Measurements from ENCODE around the gene EDDM3A. TPM values are rescaled to one million over a fixed set of nuclear protein-coding genes. Genes with fewer than 3 reads are reported as not detected.

The EDDM3A gene
- total RNA-seq, 4 donors from 2014 or later: not detected

DNA sequence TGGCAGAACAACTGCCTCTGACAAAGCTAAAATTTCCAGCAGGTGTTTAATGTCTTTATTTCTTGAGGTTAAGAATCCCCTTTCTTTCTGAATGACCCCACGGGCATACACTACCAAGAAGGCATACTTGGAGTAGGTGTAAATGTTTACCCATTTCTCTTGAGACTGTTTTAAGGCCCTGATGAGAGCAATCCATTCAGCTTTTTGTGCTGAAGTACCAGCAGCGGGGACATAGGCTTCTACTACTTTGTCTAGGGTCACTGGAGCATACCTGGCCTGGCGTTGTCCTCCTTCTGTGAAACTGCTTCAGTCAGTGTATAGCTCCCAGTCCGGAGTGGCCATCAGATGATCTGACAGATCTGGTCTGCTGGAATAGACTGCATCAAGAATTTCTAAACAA lies 34.4 kb upstream of the EDDM3A start:
- no peak for DNase-seq
- no peaks in the 10 kb centered on the region for H3K36me3 ChIP-seq
- 84% methylated on average over 4 of the region's 4 CpGs; no CpG with 5 or more reads in 1 of the 2 donors for WGBS, 2 donors (ENCODE audit: low coverage in 1 of 2)
- peaks cover 0 to 9% (median 0%) of the 10 kb centered on the region in 4 donors for H3K4me1 ChIP-seq
- H3K27ac ChIP-seq: no peak overlapping the region
- TF ChIP-seq POLR2AphosphoS5 (IDR thresholded peaks at IDR 0.05) (no peak), EP300 (IDR thresholded peaks at IDR 0.05; ENCODE audit: low read depth) (no peak), POLR2A (IDR thresholded peaks at IDR 0.05) (no peak)
- TF ChIP-seq, protein P1, sequence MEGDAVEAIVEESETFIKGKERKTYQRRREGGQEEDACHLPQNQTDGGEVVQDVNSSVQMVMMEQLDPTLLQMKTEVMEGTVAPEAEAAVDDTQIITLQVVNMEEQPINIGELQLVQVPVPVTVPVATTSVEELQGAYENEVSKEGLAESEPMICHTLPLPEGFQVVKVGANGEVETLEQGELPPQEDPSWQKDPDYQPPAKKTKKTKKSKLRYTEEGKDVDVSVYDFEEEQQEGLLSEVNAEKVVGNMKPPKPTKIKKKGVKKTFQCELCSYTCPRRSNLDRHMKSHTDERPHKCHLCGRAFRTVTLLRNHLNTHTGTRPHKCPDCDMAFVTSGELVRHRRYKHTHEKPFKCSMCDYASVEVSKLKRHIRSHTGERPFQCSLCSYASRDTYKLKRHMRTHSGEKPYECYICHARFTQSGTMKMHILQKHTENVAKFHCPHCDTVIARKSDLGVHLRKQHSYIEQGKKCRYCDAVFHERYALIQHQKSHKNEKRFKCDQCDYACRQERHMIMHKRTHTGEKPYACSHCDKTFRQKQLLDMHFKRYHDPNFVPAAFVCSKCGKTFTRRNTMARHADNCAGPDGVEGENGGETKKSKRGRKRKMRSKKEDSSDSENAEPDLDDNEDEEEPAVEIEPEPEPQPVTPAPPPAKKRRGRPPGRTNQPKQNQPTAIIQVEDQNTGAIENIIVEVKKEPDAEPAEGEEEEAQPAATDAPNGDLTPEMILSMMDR (IDR thresholded peaks at IDR 0.05): no peak
- no peak overlapping the region for H3K4me3 ChIP-seq
- H3K9me3 ChIP-seq: no peaks in the 10 kb centered on the region
- H3K27me3 ChIP-seq: no peaks in the 10 kb centered on the region
- in situ Hi-C loops (cut with MboI; ENCODE audit: low pct_ligation_motif_present in 1 of 4, low pct_unique_long_range_greater_than_20kb in 1 of 4, low sequenced_read_pairs in 3 of 4): no loop called here
- intact Hi-C loops (cut with DNase I; ENCODE audit: low total_unique reads): no loop called here

DNA sequence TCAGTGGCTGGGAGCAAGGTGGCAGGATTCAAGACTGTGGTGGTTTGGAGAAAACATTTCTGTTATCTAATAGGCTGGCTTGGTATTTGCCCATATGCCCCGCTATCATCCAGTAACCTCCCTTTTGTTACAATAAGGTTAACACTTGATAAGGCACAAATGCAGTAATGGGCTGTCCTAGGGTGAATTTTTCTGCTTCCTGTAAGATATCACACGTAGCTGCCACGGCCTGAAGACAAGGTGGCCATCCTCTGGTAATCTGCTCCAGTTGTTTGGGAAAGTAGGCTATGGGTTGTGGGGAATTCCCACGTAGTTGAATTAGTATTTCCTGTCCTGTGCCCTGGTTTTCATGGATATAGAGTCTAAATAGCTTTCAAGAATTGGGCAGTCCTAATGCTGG lies 34.0 kb upstream of the EDDM3A start:
- DNase-seq: no peak
- intact Hi-C loops (cut with DNase I; ENCODE audit: low total_unique reads): no loop called here
- no peaks in the 10 kb centered on the region for H3K9me3 ChIP-seq
- no peaks in the 10 kb centered on the region for H3K27me3 ChIP-seq
- no peak overlapping the region for H3K4me3 ChIP-seq
- 40 to 61% methylated on average over 2 to 4 of the region's 4 CpGs for WGBS, 2 donors (ENCODE audit: low coverage in 1 of 2)
- TF ChIP-seq, protein P1 (IDR thresholded peaks at IDR 0.05): no peak
- no peak for TF ChIP-seq EP300 (IDR thresholded peaks at IDR 0.05; ENCODE audit: low read depth)
- no peak for TF ChIP-seq POLR2AphosphoS5 (IDR thresholded peaks at IDR 0.05)
- TF ChIP-seq POLR2A (IDR thresholded peaks at IDR 0.05): no peak
- peaks cover 0 to 9% (median 0%) of the 10 kb centered on the region in 4 donors for H3K4me1 ChIP-seq
- no peaks in the 10 kb centered on the region for H3K36me3 ChIP-seq
- in situ Hi-C loops (cut with MboI; ENCODE audit: low pct_ligation_motif_present in 1 of 4, low pct_unique_long_range_greater_than_20kb in 1 of 4, low sequenced_read_pairs in 3 of 4): no loop called here
- no peak overlapping the region for H3K27ac ChIP-seq

DNA sequence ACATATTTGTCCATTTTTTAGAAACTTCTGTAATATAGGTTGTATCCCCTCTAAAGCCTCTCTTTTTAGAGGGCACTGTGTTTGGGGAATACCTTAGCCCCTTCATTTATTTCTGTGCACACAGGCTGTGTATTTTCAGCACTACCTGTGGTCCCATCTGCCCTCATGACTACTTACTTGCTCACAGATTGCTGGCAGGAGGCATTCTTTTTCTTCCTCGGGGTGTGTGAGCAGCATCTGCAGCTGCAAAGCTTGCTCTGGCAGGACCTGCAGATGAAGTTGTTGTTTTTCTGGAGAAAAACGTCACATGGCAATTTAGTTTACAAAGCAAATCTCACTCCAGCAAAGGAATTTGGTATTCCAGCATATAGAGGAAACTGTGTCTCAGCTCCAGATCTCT lies 32.8 kb upstream of the EDDM3A start:
- 36 to 40% methylated on average over 1 to 2 of the region's 2 CpGs for WGBS, 2 donors (ENCODE audit: low coverage in 1 of 2)
- DNase-seq: no peak
- Histone ChIP-seq H3K36me3 (no peaks in the 10 kb centered on the region), H3K9me3 (no peaks in the 10 kb centered on the region), H3K27ac (no peak overlapping the region), H3K4me3 (no peak overlapping the region), H3K4me1 (peaks cover 0 to 9% (median 0%) of the 10 kb centered on the region in 4 donors), H3K27me3 (no peaks in the 10 kb centered on the region)
- in situ Hi-C loops (cut with MboI; ENCODE audit: low pct_ligation_motif_present in 1 of 4, low pct_unique_long_range_greater_than_20kb in 1 of 4, low sequenced_read_pairs in 3 of 4) (no loop called here), intact Hi-C loops (cut with DNase I; ENCODE audit: low total_unique reads) (no loop called here)
- TF ChIP-seq POLR2A (IDR thresholded peaks at IDR 0.05): no peak
- TF ChIP-seq EP300 (IDR thresholded peaks at IDR 0.05; ENCODE audit: low read depth): no peak
- TF ChIP-seq, protein P1 (IDR thresholded peaks at IDR 0.05): no peak
- no peak for TF ChIP-seq POLR2AphosphoS5 (IDR thresholded peaks at IDR 0.05)

DNA sequence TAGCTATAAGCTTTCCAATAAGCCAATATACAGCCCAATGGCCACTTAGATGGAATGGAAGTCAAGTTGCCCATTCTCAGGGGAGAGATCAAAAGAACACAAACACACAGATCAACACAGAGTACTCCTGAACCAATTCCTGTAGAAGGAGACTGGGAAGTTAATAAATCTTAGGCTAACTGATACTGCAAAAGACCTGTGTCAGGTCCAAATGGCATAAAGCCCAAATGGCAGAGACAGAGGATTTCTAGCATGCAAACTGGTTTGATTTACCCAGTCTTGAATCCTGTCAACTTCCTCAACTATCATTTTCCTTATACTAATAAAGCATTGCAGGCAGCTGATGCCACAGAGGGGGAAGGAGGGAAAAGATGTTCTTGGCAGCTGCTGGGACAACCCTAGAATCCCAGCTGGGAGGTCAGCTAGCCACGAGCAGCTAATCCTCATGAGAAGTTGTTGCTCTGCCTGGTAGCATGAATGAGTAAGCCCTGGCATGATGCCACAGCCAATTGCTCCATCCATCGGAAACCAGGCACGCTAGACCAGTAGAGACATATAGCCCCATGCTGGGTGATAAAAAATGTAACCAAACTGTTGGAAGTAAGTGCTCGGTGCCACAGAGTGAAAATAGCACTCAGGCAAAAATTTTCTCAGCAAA lies 31.0 kb upstream of the EDDM3A start:
- TF ChIP-seq POLR2A (IDR thresholded peaks at IDR 0.05): peak; percentile 20
- no peak for TF ChIP-seq POLR2AphosphoS5 (IDR thresholded peaks at IDR 0.05)
- no peak for TF ChIP-seq EP300 (IDR thresholded peaks at IDR 0.05; ENCODE audit: low read depth)
- TF ChIP-seq, protein P1 (IDR thresholded peaks at IDR 0.05): no peak
- Histone ChIP-seq H3K4me3 (no peak overlapping the region), H3K4me1 (peaks cover 0 to 19% (median 3%) of the 10 kb centered on the region in 4 donors), H3K27ac (peak overlapping the region; percentile 8 to 55 (median 29)), H3K36me3 (no peaks in the 10 kb centered on the region), H3K27me3 (no peaks in the 10 kb centered on the region), H3K9me3 (no peaks in the 10 kb centered on the region)
- intact Hi-C loops (cut with DNase I; ENCODE audit: low total_unique reads) (no loop called here), in situ Hi-C loops (cut with MboI; ENCODE audit: low pct_ligation_motif_present in 1 of 4, low pct_unique_long_range_greater_than_20kb in 1 of 4, low sequenced_read_pairs in 3 of 4) (no loop called here)
- DNase-seq: peak; percentile 79
- WGBS, 2 donors (ENCODE audit: low coverage in 1 of 2): 37 to 40% methylated on average over 1 to 4 of the region's 4 CpGs
